Breast epithelium (tissue), 4 donors: Measurements from ENCODE around the gene CHMP4B. TPM values are rescaled to one million over a fixed set of nuclear protein-coding genes. Genes with fewer than 3 reads are reported as not detected.

Experiments
- DNase-seq, 2 donors: peaks; one replicate each; pipeline ENCODE4 v3.0.0-alpha.2; 2019; ENCODE audit warnings: low spot score in 2 of 2
- H3K27ac ChIP-seq, 2 donors: fragments of 200-600 bp; sonication (generic) in 1 of 2; one replicate each; pipeline ENCODE4 v1.5.1; 2016 to 2019; ENCODE audit warnings: mild to moderate bottlenecking in 1 of 2
- H3K27me3 ChIP-seq, 2 donors: fragments of 200-600 bp; sonication (generic) in 1 of 2; one replicate each; pipeline versions ENCODE4 v1.5.1 to v1.6.0; 2017 to 2019; ENCODE audit warnings: control low read depth in 1 of 2, mild to moderate bottlenecking in 1 of 2
- H3K36me3 ChIP-seq: fragments of 200-600 bp; one replicate; pipeline ENCODE4 v1.5.1; 2019
- H3K4me1 ChIP-seq, 2 donors: fragments of 200-600 bp; sonication (generic); one replicate each; pipeline ENCODE4 v1.5.1; 2016 to 2019; ENCODE audit warnings: control low read depth in 1 of 2
- H3K4me3 ChIP-seq, 3 donors: fragments of 200-600 bp; sonication (generic); 1 replicate in 2 of 3; 2 replicates in 1 of 3; pipeline ENCODE4 v1.5.1; 2016 to 2019; ENCODE audit warnings: mild to moderate bottlenecking in 3 of 3, moderate library complexity in 2 of 3
- H3K9me3 ChIP-seq, 2 donors: fragments of 200-600 bp; sonication (generic) in 1 of 2; one replicate each; pipeline ENCODE4 v1.5.1; 2016 to 2019; ENCODE audit warnings: control low read depth in 1 of 2
- POLR2A ChIP-seq: fragments of 450-650 bp; IDR thresholded peaks from one replicate; pipeline ENCODE4 v1.6.1; 2016; ENCODE audit warnings: antibody characterized with exemption, mild to moderate bottlenecking, moderate library complexity
- POLR2AphosphoS5 ChIP-seq, 3 donors: sonication (generic); formaldehyde crosslinking; IDR thresholded peaks; one replicate each; pipeline ENCODE4 v1.6.1; 2017; ENCODE audit warnings: antibody characterized with exemption in 3 of 3
- intact Hi-C: fragments of 100-400 bp; cut with DNase I; formaldehyde crosslinking; loops from one replicate; pipeline ENCODE4 v1.15.1; 2023; ENCODE audit warnings: low total_unique reads
- total RNA-seq, 3 donors: library from RNA; depleted of rRNA; stranded (reverse); fragments of >200 nt; gene quantifications; one replicate each; pipeline ENCODE4 v1.1.0, GENCODE V29; 2016
- TF ChIP-seq, protein P1 (sequence below), 3 donors: fragments of 450-650 bp; IDR thresholded peaks; one replicate each; pipeline ENCODE4 v1.5.1; 2016 to 2017; ENCODE audit warnings: antibody characterized with exemption in 3 of 3, mild to moderate bottlenecking in 3 of 3, moderate library complexity in 3 of 3

The CHMP4B gene
- total RNA-seq, 3 donors from 2014 or later, result 76.4 to 106 (median 95.4) TPM

DNA sequence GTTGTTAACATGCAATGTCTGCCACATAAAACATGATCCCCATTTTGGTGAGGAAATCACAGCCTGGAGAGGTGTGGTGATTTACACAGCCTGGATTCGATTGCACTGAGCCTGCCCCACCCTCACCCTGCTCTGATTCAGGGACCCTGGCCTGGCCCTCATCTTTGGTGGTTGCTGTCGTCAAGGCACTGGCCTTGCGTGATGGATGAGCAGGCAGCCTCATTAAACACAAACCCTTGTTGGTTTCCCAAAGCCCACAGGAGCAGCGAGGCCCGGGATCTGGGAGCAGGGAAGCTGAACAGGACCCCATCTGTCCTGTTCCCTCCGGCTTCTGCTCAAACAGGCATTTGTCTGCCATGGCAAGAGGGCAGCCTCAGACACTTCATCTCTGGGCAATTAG lies 70.8 kb downstream of the CHMP4B start:
- H3K36me3 ChIP-seq, result no peaks in the 10 kb centered on the region
- no peaks in the 10 kb centered on the region for H3K4me1 ChIP-seq
- H3K27me3 ChIP-seq, result no peaks in the 10 kb centered on the region
- no peak overlapping the region for H3K4me3 ChIP-seq
- H3K27ac ChIP-seq, result no peak overlapping the region
- no peak for DNase-seq
- H3K9me3 ChIP-seq, result peaks cover 8 to 16% of the 10 kb centered on the region in 2 donors
- intact Hi-C loops, result no loop called here
- TF ChIP-seq POLR2A, result no peak
- no peak for TF ChIP-seq POLR2AphosphoS5 (IDR thresholded peaks at IDR 0.05)
- TF ChIP-seq, protein P1, sequence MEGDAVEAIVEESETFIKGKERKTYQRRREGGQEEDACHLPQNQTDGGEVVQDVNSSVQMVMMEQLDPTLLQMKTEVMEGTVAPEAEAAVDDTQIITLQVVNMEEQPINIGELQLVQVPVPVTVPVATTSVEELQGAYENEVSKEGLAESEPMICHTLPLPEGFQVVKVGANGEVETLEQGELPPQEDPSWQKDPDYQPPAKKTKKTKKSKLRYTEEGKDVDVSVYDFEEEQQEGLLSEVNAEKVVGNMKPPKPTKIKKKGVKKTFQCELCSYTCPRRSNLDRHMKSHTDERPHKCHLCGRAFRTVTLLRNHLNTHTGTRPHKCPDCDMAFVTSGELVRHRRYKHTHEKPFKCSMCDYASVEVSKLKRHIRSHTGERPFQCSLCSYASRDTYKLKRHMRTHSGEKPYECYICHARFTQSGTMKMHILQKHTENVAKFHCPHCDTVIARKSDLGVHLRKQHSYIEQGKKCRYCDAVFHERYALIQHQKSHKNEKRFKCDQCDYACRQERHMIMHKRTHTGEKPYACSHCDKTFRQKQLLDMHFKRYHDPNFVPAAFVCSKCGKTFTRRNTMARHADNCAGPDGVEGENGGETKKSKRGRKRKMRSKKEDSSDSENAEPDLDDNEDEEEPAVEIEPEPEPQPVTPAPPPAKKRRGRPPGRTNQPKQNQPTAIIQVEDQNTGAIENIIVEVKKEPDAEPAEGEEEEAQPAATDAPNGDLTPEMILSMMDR (IDR thresholded peaks at IDR 0.05), result no peak

DNA sequence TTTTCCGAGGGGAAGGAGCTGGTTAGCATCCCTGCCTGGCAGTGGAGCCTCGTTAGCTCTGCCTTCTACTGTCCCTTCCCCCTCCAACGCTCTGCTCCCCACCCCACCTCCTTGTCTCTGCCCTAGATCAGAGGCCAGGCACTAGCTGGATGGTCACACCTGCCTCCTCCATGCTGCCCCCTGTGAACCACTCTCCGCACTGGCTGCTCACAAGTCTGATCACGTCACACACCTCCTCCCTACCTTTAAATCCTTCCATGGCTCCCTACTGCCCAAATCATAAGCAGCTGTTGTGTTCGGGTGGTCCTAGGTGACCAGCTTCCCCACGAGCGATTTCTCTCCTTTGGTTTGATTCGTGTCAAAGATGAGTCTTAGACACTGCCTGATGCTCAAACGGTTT lies 71.3 kb downstream of the CHMP4B start:
- no peak overlapping the region for H3K4me3 ChIP-seq
- no peak for DNase-seq
- H3K27ac ChIP-seq, result no peak overlapping the region
- TF ChIP-seq POLR2AphosphoS5 (IDR thresholded peaks at IDR 0.05) (no peak), POLR2A (no peak)
- TF ChIP-seq, protein P1 (IDR thresholded peaks at IDR 0.05), result no peak
- H3K36me3 ChIP-seq, result no peaks in the 10 kb centered on the region
- H3K9me3 ChIP-seq, result peaks cover 8 to 16% of the 10 kb centered on the region in 2 donors
- H3K4me1 ChIP-seq, result no peaks in the 10 kb centered on the region
- intact Hi-C loops, result no loop called here
- no peaks in the 10 kb centered on the region for H3K27me3 ChIP-seq

DNA sequence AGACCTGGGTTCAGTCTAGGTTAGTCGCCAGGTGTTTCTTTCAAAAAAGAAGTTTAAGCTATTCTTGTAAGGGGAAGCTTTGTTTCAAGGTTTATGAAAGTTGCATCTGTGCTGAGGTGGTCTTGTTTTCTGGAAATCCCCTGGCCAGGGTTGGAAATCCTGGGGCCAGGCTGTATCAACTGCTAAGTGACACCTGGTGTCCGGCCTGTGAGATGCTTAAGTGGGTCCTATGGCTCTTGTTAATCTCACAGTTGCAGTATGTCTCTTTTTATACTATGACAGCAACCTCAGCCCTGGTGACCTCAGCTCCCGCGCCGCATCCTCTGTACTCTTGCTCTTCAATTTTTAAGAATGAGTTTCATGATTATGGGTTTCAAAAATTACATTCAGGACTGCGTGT lies 72.0 kb downstream of the CHMP4B start:
- Histone ChIP-seq H3K27ac (no peak overlapping the region), H3K27me3 (no peaks in the 10 kb centered on the region), H3K4me3 (no peak overlapping the region), H3K4me1 (no peaks in the 10 kb centered on the region), H3K36me3 (no peaks in the 10 kb centered on the region), H3K9me3 (peaks cover 8 to 16% of the 10 kb centered on the region in 2 donors)
- no peak for TF ChIP-seq POLR2AphosphoS5 (IDR thresholded peaks at IDR 0.05)
- TF ChIP-seq, protein P1 (IDR thresholded peaks at IDR 0.05), result no peak
- TF ChIP-seq POLR2A, result no peak
- intact Hi-C loops, result no loop called here
- no peak for DNase-seq

DNA sequence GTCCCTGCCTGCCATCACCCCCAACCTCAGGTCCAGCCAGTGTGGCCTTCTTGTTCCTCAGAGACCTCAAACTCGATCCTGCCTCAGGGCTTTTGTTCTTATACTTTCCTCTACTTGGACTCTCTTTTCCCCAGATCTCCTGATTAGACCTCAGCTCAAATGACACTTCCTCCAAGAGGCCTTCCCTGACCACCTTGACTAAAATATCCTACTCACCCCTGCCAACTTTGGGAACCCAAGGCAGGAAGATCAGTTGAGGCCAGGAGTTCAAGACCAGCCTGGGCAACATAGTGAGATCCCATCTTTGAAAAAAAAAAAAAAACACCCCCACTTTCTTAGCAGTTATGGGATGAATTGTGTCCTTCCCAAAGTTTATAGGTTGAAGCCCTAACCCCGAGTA lies 73.5 kb downstream of the CHMP4B start:
- H3K4me3 ChIP-seq, result no peak overlapping the region
- no peaks in the 10 kb centered on the region for H3K36me3 ChIP-seq
- no peak for DNase-seq
- no peaks in the 10 kb centered on the region for H3K27me3 ChIP-seq
- H3K27ac ChIP-seq, result no peak overlapping the region
- intact Hi-C loops, result no loop called here
- TF ChIP-seq, protein P1 (IDR thresholded peaks at IDR 0.05), result no peak
- TF ChIP-seq POLR2AphosphoS5 (IDR thresholded peaks at IDR 0.05) (no peak), POLR2A (no peak)
- no peaks in the 10 kb centered on the region for H3K4me1 ChIP-seq
- peaks cover 0 to 10% of the 10 kb centered on the region in 2 donors for H3K9me3 ChIP-seq

DNA sequence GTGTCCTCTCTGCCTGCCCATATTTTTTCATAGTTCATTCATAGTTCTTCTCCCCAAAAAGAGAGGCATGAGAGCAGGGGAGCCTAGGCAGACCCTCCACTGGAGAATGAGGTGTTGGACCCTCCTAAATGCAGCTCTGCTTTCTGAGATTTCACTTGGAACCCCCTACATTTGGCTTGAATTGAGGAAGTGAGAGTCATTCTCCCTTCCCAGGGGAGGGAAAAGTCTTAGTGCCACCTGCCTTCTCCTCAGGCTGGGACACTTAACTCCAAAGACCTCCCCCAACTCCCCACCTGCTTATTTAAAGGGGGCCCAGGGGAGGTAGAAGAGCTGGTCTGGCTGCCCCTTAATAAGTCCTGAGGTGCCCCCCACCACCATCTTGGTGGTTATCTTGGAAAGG lies 78.2 kb downstream of the CHMP4B start:
- H3K27ac ChIP-seq, result no peak overlapping the region
- no peaks in the 10 kb centered on the region for H3K36me3 ChIP-seq
- H3K27me3 ChIP-seq, result no peaks in the 10 kb centered on the region
- peaks cover 0 to 14% of the 10 kb centered on the region in 2 donors for H3K9me3 ChIP-seq
- no peak overlapping the region for H3K4me3 ChIP-seq
- intact Hi-C loops, result no loop called here
- no peaks in the 10 kb centered on the region for H3K4me1 ChIP-seq
- TF ChIP-seq, protein P1 (IDR thresholded peaks at IDR 0.05), result no peak
- TF ChIP-seq POLR2AphosphoS5 (IDR thresholded peaks at IDR 0.05) (no peak), POLR2A (no peak)
- DNase-seq, result no peak
